OCI-LY7 (cell line): ENCODE measurements around the gene SPATA12. TPM values are rescaled to one million over a fixed set of nuclear protein-coding genes. Genes with fewer than 3 reads are reported as not detected.

Experiments
- BruUV-seq: library from RNA; stranded (reverse); fragments of 400-500 nt; replicated peaks from 2 replicates; lab custom pipeline; 2021; lab: Mats Ljungman, UMichigan
- CTCF ChIA-PET: fragments of 300-600 bp; sonication (Branson Sonifier 250); formaldehyde crosslinking; loops from one replicate; lab custom pipeline; 2022; ENCODE audit warnings: antibody characterized with exemption; ENCODE audit not compliant: unreplicated experiment; lab: Charles Lee
- POLR2A ChIA-PET: fragments of 300-600 bp; sonication (Branson Sonifier 250); formaldehyde crosslinking; loops from one replicate; lab custom pipeline; 2022; ENCODE audit warnings: antibody characterized with exemption; lab: Charles Lee
- DNase-seq: peaks from one replicate; pipeline ENCODE4 v3.0.0-alpha.2; 2015; ENCODE audit warnings: low spot score
- H2AFZ ChIP-seq: fragments of 200-600 bp; sonication (generic), shearing (Covaris generic); 2 replicates; pipeline ENCODE4 v1.6.1; 2014; ENCODE audit warnings: mild to moderate bottlenecking, antibody characterized with exemption, low read length, moderate library complexity
- H3K27ac ChIP-seq: fragments of 200-600 bp; sonication (generic); 2 replicates; pipeline ENCODE4 v1.5.1; 2014; ENCODE audit warnings: mixed run types, low read depth, mild to moderate bottlenecking, moderate library complexity, low read length, inconsistent platforms; ENCODE audit not compliant: poor library complexity, severe bottlenecking
- H3K36me3 ChIP-seq: fragments of 200-600 bp; sonication (generic); 2 replicates; pipeline ENCODE4 v1.6.1; 2014; ENCODE audit warnings: mild to moderate bottlenecking, antibody characterized with exemption, low read length, moderate library complexity, mixed read lengths; ENCODE audit not compliant: insufficient read depth
- H3K4me1 ChIP-seq: fragments of 200-600 bp; sonication (generic); 2 replicates; pipeline ENCODE4 v1.5.1; 2014; ENCODE audit warnings: mild to moderate bottlenecking, low read length; ENCODE audit not compliant: insufficient read depth, poor library complexity, severe bottlenecking
- H3K4me2 ChIP-seq: fragments of 200-600 bp; sonication (generic); 2 replicates; pipeline ENCODE4 v1.6.1; 2014; ENCODE audit warnings: mild to moderate bottlenecking, low read length
- H3K4me3 ChIP-seq: fragments of 200-600 bp; sonication (generic); 2 replicates; pipeline ENCODE4 v1.5.1; 2014; ENCODE audit warnings: mild to moderate bottlenecking, low read depth, low read length; ENCODE audit not compliant: poor library complexity, severe bottlenecking
- H3K79me2 ChIP-seq: fragments of 200-600 bp; sonication (generic); 2 replicates; pipeline ENCODE4 v1.6.1; 2016; ENCODE audit warnings: low read depth, mild to moderate bottlenecking, low read length, moderate library complexity, mixed read lengths; ENCODE audit not compliant: insufficient read depth
- H3K9me2 ChIP-seq: fragments of 200-600 bp; sonication (generic); 2 replicates; pipeline ENCODE4 v1.6.1; 2016; ENCODE audit warnings: mild to moderate bottlenecking, low read length, mixed read lengths; ENCODE audit not compliant: insufficient read depth
- H3K9me3 ChIP-seq: fragments of 200-600 bp; sonication (generic); 2 replicates; pipeline ENCODE4 v1.6.1; 2014; ENCODE audit warnings: mild to moderate bottlenecking, mixed run types, low read length, mixed read lengths
- H4K20me1 ChIP-seq: fragments of 200-600 bp; sonication (generic); 2 replicates; pipeline ENCODE4 v1.6.1; 2014; ENCODE audit warnings: mild to moderate bottlenecking, antibody characterized with exemption, low read length, moderate library complexity, mixed read lengths; ENCODE audit not compliant: insufficient read depth
- CTCF ChIP-seq: fragments of 200-600 bp; sonication (generic); conservative IDR thresholded peaks from 2 replicates; pipeline ENCODE4 v1.5.1; 2014; ENCODE audit warnings: mild to moderate bottlenecking, antibody characterized with exemption, low read length, moderate library complexity, mixed read lengths
- EZH2phosphoT487 ChIP-seq: fragments of 200-600 bp; sonication (generic); IDR thresholded peaks from 2 replicates; pipeline ENCODE4 v1.6.1; 2018; ENCODE audit warnings: low read depth, borderline replicate concordance, mild to moderate bottlenecking, mixed run types, antibody characterized with exemption, low read length, moderate library complexity, mixed read lengths
- intact Hi-C: fragments of 100-400 bp; cut with micrococcal nuclease; formaldehyde crosslinking; loops from one replicate; pipeline ENCODE4 v1.10.0; 2022; ENCODE audit not compliant: unreplicated experiment
- total RNA-seq, 2 experiments: library from RNA; depleted of rRNA in 1 of 2; stranded (reverse); fragments of >200 nt in 1 of 2; shearing (Covaris generic) in 1 of 2; gene quantifications; 2 replicates each; pipeline ENCODE4 v1.2.3, GENCODE V29; 2014 to 2022

SPATA12 gene
- total RNA-seq, 2 experiments from 2014 or later = 0.13 TPM; not detected in 1

DNA sequence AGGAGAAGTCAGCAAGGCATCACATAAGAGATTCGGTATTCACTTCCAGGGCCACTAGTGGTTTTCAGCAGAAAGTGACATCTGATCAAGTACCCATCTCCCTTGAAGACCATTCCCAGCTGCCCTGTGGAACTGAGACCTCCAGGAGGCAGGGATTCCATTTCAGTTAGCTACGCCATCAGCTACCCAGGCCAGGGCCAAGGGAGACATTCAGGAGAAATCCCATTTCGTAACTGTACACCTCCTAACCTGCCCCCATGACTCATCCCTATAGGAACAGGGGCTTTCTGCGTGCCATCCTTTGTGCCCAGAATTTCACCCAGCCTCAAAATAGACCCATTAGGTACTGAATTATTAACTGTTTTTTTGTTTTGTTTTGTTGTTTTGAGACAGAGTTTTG is 24.7 kb downstream of the SPATA12 start:
- ChIA-PET CTCF (no interaction called here), POLR2A (interaction anchor here (0.6 kb wide), 1 partner anchor 813 kb away, joined by 3 read pairs; no protein-coding TSS in a partner anchor)
- no peaks in the 10 kb centered on the region for H3K79me2 ChIP-seq
- no peak for DNase-seq
- no peaks in the 10 kb centered on the region for H3K9me2 ChIP-seq
- no peaks in the 10 kb centered on the region for H3K9me3 ChIP-seq
- TF ChIP-seq EZH2phosphoT487 (no peak), CTCF (no peak)
- no peaks in the 10 kb centered on the region for H4K20me1 ChIP-seq
- H2AFZ ChIP-seq = no peak overlapping the region
- intact Hi-C loops = no loop called here
- peaks cover 17% of the 10 kb centered on the region for H3K4me1 ChIP-seq
- no peak overlapping the region for H3K4me3 ChIP-seq
- H3K27ac ChIP-seq = no peak overlapping the region
- no peak overlapping the region for H3K4me2 ChIP-seq
- no peaks in the 10 kb centered on the region for H3K36me3 ChIP-seq
- BruUV-seq = no TSS peak

DNA sequence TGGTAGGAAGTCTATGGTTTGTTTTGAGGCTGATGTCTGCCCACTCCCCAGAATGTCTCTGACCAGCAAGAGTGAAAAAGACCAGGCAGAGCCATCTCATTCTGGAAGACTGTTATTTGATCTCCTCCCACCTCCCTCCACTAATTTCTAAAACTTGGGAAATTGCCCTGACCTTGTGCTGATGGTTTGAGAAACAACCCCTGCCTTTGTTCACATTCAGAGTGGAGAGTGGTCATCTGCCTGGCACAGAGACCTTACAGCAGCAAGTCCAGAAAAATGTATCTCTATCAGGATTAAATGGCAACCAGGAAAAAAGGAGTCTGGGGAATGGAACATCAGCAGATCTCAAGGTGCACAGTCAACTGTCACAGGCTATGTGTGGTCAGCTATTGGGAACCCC is 25.7 kb downstream of the SPATA12 start:
- Histone ChIP-seq H4K20me1 (no peaks in the 10 kb centered on the region), H3K4me2 (no peak overlapping the region), H3K27ac (no peak overlapping the region), H3K36me3 (no peaks in the 10 kb centered on the region), H3K9me2 (no peaks in the 10 kb centered on the region), H3K9me3 (no peaks in the 10 kb centered on the region), H2AFZ (no peak overlapping the region), H3K4me3 (no peak overlapping the region), H3K4me1 (peaks cover 7% of the 10 kb centered on the region), H3K79me2 (no peaks in the 10 kb centered on the region)
- BruUV-seq = no TSS peak
- ChIA-PET CTCF (interaction anchor here (1.1 kb wide), 1 partner anchor 8 kb away, joined by 3 read pairs; no protein-coding TSS in a partner anchor), POLR2A (interaction anchor here (0.6 kb wide), 1 partner anchor 419 kb away, joined by 3 read pairs; no protein-coding TSS in a partner anchor)
- no peak for DNase-seq
- intact Hi-C loops = no loop called here
- TF ChIP-seq CTCF (no peak), EZH2phosphoT487 (no peak)

GRCh38 chr3:57087361-57088092 is 27.1 kb downstream of the SPATA12 start:
- Histone ChIP-seq H3K4me2 (no peak overlapping the region), H3K79me2 (no peaks in the 10 kb centered on the region), H3K9me2 (no peaks in the 10 kb centered on the region), H3K36me3 (no peaks in the 10 kb centered on the region), H3K27ac (no peak overlapping the region), H3K4me3 (no peak overlapping the region), H2AFZ (no peak overlapping the region), H3K9me3 (no peaks in the 10 kb centered on the region), H4K20me1 (no peaks in the 10 kb centered on the region), H3K4me1 (peaks cover 12% of the 10 kb centered on the region)
- no TSS peak for BruUV-seq
- CTCF ChIA-PET = interaction anchor here (1.1 kb wide), 1 partner anchor 10 kb away, joined by 3 read pairs; no protein-coding TSS in a partner anchor
- intact Hi-C loops = no loop called here
- TF ChIP-seq CTCF (no peak), EZH2phosphoT487 (no peak)
- DNase-seq = no peak
- POLR2A ChIA-PET = interaction anchor here (0.6 to 1.3 kb wide), 5 partner anchors 9 to 117 kb away, joined by 3 to 7 read pairs (median 4); no protein-coding TSS in a partner anchor
